MCF 10A (cell line): ENCODE results near the gene PTPN13. TPM values are rescaled to one million over a fixed set of nuclear protein-coding genes. Genes with fewer than 3 reads are reported as not detected.

Source experiments
- BruUV-seq: library from RNA; stranded (reverse); fragments of 400-500 nt; replicated peaks from 2 replicates; lab custom pipeline; 2021; lab: Mats Ljungman, UMichigan
- CTCF ChIA-PET: fragments of 300-600 bp; sonication (Branson Sonifier 250); formaldehyde crosslinking; extraction: SDS; loops from one replicate; lab custom pipeline; 2021; ENCODE audit warnings: antibody characterized with exemption, inconsistent platforms; lab: Yijun Ruan, JAX
- POLR2A ChIA-PET: fragments of 300-600, 350-650 bp; sonication (Branson Sonifier 250); formaldehyde crosslinking; extraction: SDS; loops from one replicate; lab custom pipeline; 2020; ENCODE audit warnings: antibody characterized with exemption, inconsistent platforms; lab: Yijun Ruan, JAX
- DNase-seq: peaks from one replicate; pipeline ENCODE4 v3.0.0-alpha.2; 2018; ENCODE audit not compliant: unreplicated experiment
- H3K27ac Mint-ChIP-seq: one replicate; pipeline ENCODE4 v1.8.0; 2022; ENCODE audit warnings: mild to moderate bottlenecking, low read depth, mixed read lengths; ENCODE audit not compliant: unreplicated experiment
- H3K27me3 Mint-ChIP-seq: one replicate; pipeline ENCODE4 v1.8.0; 2022; ENCODE audit warnings: mixed read lengths; ENCODE audit not compliant: insufficient read depth, unreplicated experiment
- H3K36me3 Mint-ChIP-seq: one replicate; pipeline ENCODE4 v1.8.0; 2022; ENCODE audit warnings: mild to moderate bottlenecking, moderate library complexity, mixed read lengths; ENCODE audit not compliant: insufficient read depth, unreplicated experiment
- H3K4me1 Mint-ChIP-seq: one replicate; pipeline ENCODE4 v1.8.0; 2022; ENCODE audit warnings: mixed read lengths; ENCODE audit not compliant: insufficient read depth, unreplicated experiment
- H3K4me3 Mint-ChIP-seq: one replicate; pipeline ENCODE4 v1.8.0; 2022; ENCODE audit warnings: mild to moderate bottlenecking, moderate library complexity, mixed read lengths; ENCODE audit not compliant: unreplicated experiment
- H3K9me3 Mint-ChIP-seq: one replicate; pipeline ENCODE4 v1.8.0; 2022; ENCODE audit warnings: mixed read lengths; ENCODE audit not compliant: unreplicated experiment
- intact Hi-C: fragments of 100-400 bp; cut with micrococcal nuclease; formaldehyde crosslinking; loops from 2 replicates; pipeline ENCODE4 v1.14.1; 2022
- total RNA-seq: library from RNA; stranded (reverse); gene quantifications from 2 replicates; pipeline ENCODE4 v1.2.3, GENCODE V29; 2022
- TF ChIP-seq, protein P1 (sequence below): fragments of 200-600 bp; IDR thresholded peaks from one replicate; pipeline ENCODE4 v1.8.0; 2022; ENCODE audit warnings: antibody characterized with exemption, mild to moderate bottlenecking; ENCODE audit not compliant: unreplicated experiment

Gene PTPN13
- total RNA-seq, 1 experiment from 2014 or later: 28.3 TPM

DNA sequence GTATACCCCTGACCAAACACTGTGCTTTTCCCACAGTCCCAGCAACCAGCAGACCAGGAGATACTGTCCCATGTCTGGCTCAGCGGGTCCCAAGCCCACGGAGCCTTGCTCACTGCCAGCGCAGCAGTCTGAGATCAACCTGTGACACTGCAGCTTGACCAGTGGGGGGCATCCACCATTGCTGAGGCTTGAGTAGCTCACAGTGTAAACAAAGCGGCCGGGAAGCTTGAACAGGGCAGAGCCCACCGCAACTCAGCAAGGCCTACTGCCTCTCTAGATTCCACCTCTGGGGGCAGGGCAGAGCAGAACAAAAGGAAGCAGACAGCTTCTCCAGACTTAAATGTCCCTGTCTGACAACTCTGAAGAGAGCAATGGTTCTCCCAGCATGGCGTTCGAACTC lies 197.0 kb downstream of the PTPN13 start:
- Mint-ChIP-seq H3K4me3 (no peak overlapping the region), H3K36me3 (peaks cover 38% of the 10 kb centered on the region), H3K9me3 (no peaks in the 10 kb centered on the region), H3K4me1 (no peaks in the 10 kb centered on the region), H3K27me3 (no peaks in the 10 kb centered on the region), H3K27ac (no peak overlapping the region)
- TF ChIP-seq, protein P1, sequence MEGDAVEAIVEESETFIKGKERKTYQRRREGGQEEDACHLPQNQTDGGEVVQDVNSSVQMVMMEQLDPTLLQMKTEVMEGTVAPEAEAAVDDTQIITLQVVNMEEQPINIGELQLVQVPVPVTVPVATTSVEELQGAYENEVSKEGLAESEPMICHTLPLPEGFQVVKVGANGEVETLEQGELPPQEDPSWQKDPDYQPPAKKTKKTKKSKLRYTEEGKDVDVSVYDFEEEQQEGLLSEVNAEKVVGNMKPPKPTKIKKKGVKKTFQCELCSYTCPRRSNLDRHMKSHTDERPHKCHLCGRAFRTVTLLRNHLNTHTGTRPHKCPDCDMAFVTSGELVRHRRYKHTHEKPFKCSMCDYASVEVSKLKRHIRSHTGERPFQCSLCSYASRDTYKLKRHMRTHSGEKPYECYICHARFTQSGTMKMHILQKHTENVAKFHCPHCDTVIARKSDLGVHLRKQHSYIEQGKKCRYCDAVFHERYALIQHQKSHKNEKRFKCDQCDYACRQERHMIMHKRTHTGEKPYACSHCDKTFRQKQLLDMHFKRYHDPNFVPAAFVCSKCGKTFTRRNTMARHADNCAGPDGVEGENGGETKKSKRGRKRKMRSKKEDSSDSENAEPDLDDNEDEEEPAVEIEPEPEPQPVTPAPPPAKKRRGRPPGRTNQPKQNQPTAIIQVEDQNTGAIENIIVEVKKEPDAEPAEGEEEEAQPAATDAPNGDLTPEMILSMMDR: no peak
- DNase-seq: no peak
- intact Hi-C loops: no loop called here
- BruUV-seq: no TSS peak
- ChIA-PET POLR2A (no interaction called here), CTCF (no interaction called here)

DNA sequence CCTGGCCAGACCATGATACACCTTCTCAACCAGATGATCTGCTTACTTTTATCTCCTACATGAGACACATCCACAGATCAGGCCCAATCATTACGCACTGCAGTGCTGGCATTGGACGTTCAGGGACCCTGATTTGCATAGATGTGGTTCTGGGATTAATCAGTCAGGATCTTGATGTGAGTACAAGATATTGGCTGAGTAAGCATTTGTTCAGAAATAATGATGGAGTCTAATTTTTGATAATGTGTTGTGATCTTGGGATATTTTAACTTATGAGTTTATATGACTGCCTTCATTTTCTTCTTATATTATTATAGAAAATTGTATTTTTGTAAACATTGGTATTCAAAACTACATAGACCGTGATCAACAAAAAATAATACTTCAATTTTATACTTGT lies 215.7 kb downstream of the PTPN13 start:
- no peak overlapping the region for H3K27ac Mint-ChIP-seq
- H3K4me3 Mint-ChIP-seq: no peak overlapping the region
- BruUV-seq: no TSS peak
- H3K4me1 Mint-ChIP-seq: no peaks in the 10 kb centered on the region
- H3K9me3 Mint-ChIP-seq: no peaks in the 10 kb centered on the region
- TF ChIP-seq, protein P1: no peak
- H3K36me3 Mint-ChIP-seq: peaks cover 68% of the 10 kb centered on the region
- CTCF ChIA-PET: interaction anchor here (1.2 kb wide), 1 partner anchor 310 kb away, joined by 3 read pairs; no protein-coding TSS in a partner anchor
- intact Hi-C loops: loop anchor here (10.0 kb wide), 1 partner anchor 85 kb away; the partner anchor contains the start of gene C4orf36
- H3K27me3 Mint-ChIP-seq: no peaks in the 10 kb centered on the region
- POLR2A ChIA-PET: no interaction called here
- no peak for DNase-seq

DNA sequence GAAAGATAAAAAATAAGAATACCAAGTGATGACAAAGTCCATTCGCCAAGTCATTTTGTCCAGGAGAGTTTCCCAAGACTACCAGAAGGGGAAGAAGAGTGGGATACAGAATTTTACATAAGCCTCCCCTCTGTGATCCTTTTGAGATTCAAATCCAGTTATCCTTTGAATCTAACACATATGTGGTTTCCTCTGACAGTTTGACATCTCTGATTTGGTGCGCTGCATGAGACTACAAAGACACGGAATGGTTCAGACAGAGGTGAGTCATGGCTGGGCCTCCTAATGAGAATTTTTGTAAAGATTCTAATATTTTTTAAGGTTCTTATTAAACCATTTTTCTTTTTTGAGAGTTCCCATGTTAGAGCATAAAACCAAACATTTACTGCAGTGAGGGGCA lies 216.7 kb downstream of the PTPN13 start:
- Mint-ChIP-seq H3K27me3 (no peaks in the 10 kb centered on the region), H3K9me3 (no peaks in the 10 kb centered on the region), H3K4me1 (no peaks in the 10 kb centered on the region), H3K27ac (no peak overlapping the region), H3K4me3 (no peak overlapping the region), H3K36me3 (peaks cover 74% of the 10 kb centered on the region)
- TF ChIP-seq, protein P1: no peak
- ChIA-PET POLR2A (no interaction called here), CTCF (interaction anchor here (1.2 kb wide), 1 partner anchor 311 kb away, joined by 3 read pairs; no protein-coding TSS in a partner anchor)
- no peak for DNase-seq
- no TSS peak for BruUV-seq
- intact Hi-C loops: no loop called here

GRCh38 chr4:86815653-86816052 lies 221.5 kb downstream of the PTPN13 start:
- no peaks in the 10 kb centered on the region for H3K9me3 Mint-ChIP-seq
- no peak overlapping the region for H3K27ac Mint-ChIP-seq
- POLR2A ChIA-PET: interaction anchor here (1.5 kb wide), 1 partner anchor 16 kb away, joined by 4 read pairs; no protein-coding TSS in a partner anchor
- no peaks in the 10 kb centered on the region for H3K4me1 Mint-ChIP-seq
- no peak overlapping the region for H3K4me3 Mint-ChIP-seq
- intact Hi-C loops: no loop called here
- CTCF ChIA-PET: interaction anchor here (0.6 to 1.2 kb wide), 2 partner anchors 11 to 1089 kb away, joined by 3 read pairs; no protein-coding TSS in a partner anchor
- DNase-seq: no peak
- TF ChIP-seq, protein P1: no peak
- BruUV-seq: no TSS peak
- no peaks in the 10 kb centered on the region for H3K27me3 Mint-ChIP-seq
- peaks cover 65% of the 10 kb centered on the region for H3K36me3 Mint-ChIP-seq
